Type B pancreatic cell (in vitro differentiated cells): ENCODE results near the gene FBXL20. TPM values are rescaled to one million over a fixed set of nuclear protein-coding genes. Genes with fewer than 3 reads are reported as not detected.

Experiments
- DNase-seq: peaks from one replicate; pipeline ENCODE4 v3.0.0; 2021; ENCODE audit warnings: mixed read lengths; ENCODE audit not compliant: unreplicated experiment; ENCODE audit errors: extremely low spot score
- H3K27ac Mint-ChIP-seq: 2 replicates; pipeline ENCODE4 v1.8.0; 2021; ENCODE audit warnings: mild to moderate bottlenecking, mixed read lengths
- H3K27me3 Mint-ChIP-seq: 2 replicates; pipeline ENCODE4 v1.8.0; 2021; ENCODE audit warnings: mixed read lengths
- H3K36me3 Mint-ChIP-seq: 2 replicates; pipeline ENCODE4 v1.8.0; 2021; ENCODE audit warnings: mixed read lengths
- H3K4me1 Mint-ChIP-seq: one replicate; pipeline ENCODE4 v1.8.0; 2021; ENCODE audit warnings: mixed read lengths; ENCODE audit not compliant: unreplicated experiment
- H3K4me3 Mint-ChIP-seq: 2 replicates; pipeline ENCODE4 v1.8.0; 2021; ENCODE audit warnings: mild to moderate bottlenecking, mixed read lengths
- H3K9me3 Mint-ChIP-seq: 2 replicates; pipeline ENCODE4 v1.8.0; 2021; ENCODE audit warnings: mixed read lengths
- CTCF ChIP-seq: fragments of 200-600 bp; sonication (generic); conservative IDR thresholded peaks from 2 replicates; pipeline ENCODE4 v1.5.0; 2021; ENCODE audit warnings: antibody characterized with exemption, mild to moderate bottlenecking
- total RNA-seq: library from RNA; stranded (reverse); gene quantifications from 2 replicates; pipeline ENCODE4 v1.2.1, GENCODE V29; 2021; ENCODE audit warnings: low replicate concordance

FBXL20 gene
- total RNA-seq, 1 donor from 2014 or later, result 21.6 TPM

- Mint-ChIP-seq H3K27me3 (peaks cover 72% of the 10 kb centered on the region), H3K36me3 (no peaks in the 10 kb centered on the region), H3K9me3 (no peaks in the 10 kb centered on the region), H3K27ac (no peak overlapping the region), H3K4me3 (no peak overlapping the region), H3K4me1 (peaks cover 5% of the 10 kb centered on the region)
- no peak for DNase-seq
- TF ChIP-seq CTCF, result no peak
These were observed 179.9 kb downstream of the FBXL20 start for GRCh38 chr17:39221572-39221971.

- Mint-ChIP-seq H3K27ac (no peak overlapping the region), H3K27me3 (peaks cover 81% of the 10 kb centered on the region), H3K4me3 (no peak overlapping the region)
These were observed 181.7 kb downstream of the FBXL20 start for GRCh38 chr17:39219647-39220154.

GRCh38 chr17:39218906-39219305 lies 182.5 kb downstream of the FBXL20 start:
- no peak for TF ChIP-seq CTCF
- no peaks in the 10 kb centered on the region for H3K9me3 Mint-ChIP-seq
- no peaks in the 10 kb centered on the region for H3K36me3 Mint-ChIP-seq
- H3K4me1 Mint-ChIP-seq, result no peaks in the 10 kb centered on the region
- no peak overlapping the region for H3K27ac Mint-ChIP-seq
- peaks cover 78% of the 10 kb centered on the region for H3K27me3 Mint-ChIP-seq
- DNase-seq, result no peak
- H3K4me3 Mint-ChIP-seq, result no peak overlapping the region

More at GRCh38 chr17:39219647-39220154, 181.7 kb downstream of the FBXL20 start:
- no peaks in the 10 kb centered on the region for H3K36me3 Mint-ChIP-seq
- no peaks in the 10 kb centered on the region for H3K4me1 Mint-ChIP-seq
- H3K9me3 Mint-ChIP-seq, result no peaks in the 10 kb centered on the region
- DNase-seq, result no peak
- no peak for TF ChIP-seq CTCF

- TF ChIP-seq CTCF, result no peak
- H3K36me3 Mint-ChIP-seq, result no peaks in the 10 kb centered on the region
- peaks cover 76% of the 10 kb centered on the region for H3K27me3 Mint-ChIP-seq
- H3K4me1 Mint-ChIP-seq, result no peaks in the 10 kb centered on the region
- H3K9me3 Mint-ChIP-seq, result no peaks in the 10 kb centered on the region
- no peak overlapping the region for H3K4me3 Mint-ChIP-seq
- DNase-seq, result no peak
- H3K27ac Mint-ChIP-seq, result no peak overlapping the region
These were observed 183.6 kb downstream of the FBXL20 start for GRCh38 chr17:39217734-39218369.

GRCh38 chr17:39213852-39214251 lies 187.6 kb downstream of the FBXL20 start:
- no peaks in the 10 kb centered on the region for H3K4me1 Mint-ChIP-seq

More at GRCh38 chr17:39213852-39214251, 187.6 kb downstream of the FBXL20 start:
- Mint-ChIP-seq H3K36me3 (no peaks in the 10 kb centered on the region), H3K9me3 (no peaks in the 10 kb centered on the region), H3K27me3 (peaks cover 83% of the 10 kb centered on the region), H3K4me3 (no peak overlapping the region), H3K27ac (no peak overlapping the region)
- DNase-seq, result no peak
- TF ChIP-seq CTCF, result no peak
